Left renal pelvis (tissue), 4 donors: Measurements from ENCODE around the gene OPRL1. TPM values are rescaled to one million over a fixed set of nuclear protein-coding genes. Genes with fewer than 3 reads are reported as not detected.

Experiments
- DNase-seq, 4 donors: peaks; one replicate each; pipeline ENCODE4 v3.0.0-alpha.2; 2013; ENCODE audit warnings: low read depth in 4 of 4, low spot score in 3 of 4
- polyA plus RNA-seq, 4 donors: library from polyadenylated mRNA; unstranded; fragments of 120-200 nt; gene quantifications; one replicate each; pipeline ENCODE4 v1.2.1, GENCODE V29; 2013; ENCODE audit not compliant: insufficient read length in 4 of 4

Gene OPRL1
- polyA plus RNA-seq, 4 donors: 0.64 to 1.5 (median 1.2) TPM

DNA sequence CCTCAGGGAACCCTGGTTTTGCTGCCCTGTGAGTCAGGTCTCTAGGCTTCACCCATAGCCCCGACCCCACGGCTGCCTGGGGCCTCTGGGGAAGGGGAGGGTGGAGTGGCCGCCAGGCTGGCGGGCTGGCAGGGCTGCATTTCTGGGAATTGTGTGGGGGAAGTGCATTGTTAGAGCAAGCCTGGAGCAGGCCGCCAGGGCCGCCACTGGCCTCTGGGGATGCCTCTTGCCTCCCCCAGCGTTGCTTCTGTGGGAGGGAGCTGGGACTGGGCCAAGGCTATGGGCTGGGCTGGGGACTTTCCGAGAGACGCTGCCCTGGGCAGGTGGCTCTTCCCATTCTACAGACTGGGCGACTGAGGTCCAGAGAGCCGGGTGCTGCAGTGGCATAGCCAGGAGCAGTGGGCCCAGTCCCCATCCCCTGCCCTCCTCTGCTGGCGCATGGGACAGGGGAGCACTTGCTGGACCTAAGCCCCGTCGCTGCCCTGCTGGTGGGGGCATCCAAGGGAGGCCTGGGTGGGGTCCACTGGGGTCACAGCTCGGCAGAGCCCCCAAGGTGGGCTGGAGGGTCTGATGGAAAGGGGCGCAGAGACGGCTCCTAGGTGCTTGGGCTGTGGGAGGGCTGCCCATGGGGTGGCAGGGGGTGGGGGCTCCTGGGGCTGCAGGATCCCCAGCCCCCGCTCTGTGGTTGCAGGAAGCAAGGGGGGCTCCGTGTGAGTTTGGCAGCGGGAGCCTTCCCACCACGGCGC, 23.8 kb upstream of the OPRL1 start:
- DNase-seq: no peak

DNA sequence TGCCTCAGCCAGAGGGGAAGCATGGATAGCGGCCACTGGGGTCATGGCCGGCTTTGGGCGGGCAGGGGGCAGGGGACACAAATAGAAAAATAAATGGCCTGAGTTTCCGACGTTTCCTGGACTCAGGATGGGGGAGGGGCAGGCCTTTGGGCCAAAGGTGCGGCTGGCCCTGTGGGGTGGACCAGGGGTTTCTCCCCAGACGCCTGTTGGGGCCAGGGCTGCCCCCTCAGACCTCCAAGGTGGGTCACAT, 23.3 kb upstream of the OPRL1 start:
- DNase-seq: no peak

DNA sequence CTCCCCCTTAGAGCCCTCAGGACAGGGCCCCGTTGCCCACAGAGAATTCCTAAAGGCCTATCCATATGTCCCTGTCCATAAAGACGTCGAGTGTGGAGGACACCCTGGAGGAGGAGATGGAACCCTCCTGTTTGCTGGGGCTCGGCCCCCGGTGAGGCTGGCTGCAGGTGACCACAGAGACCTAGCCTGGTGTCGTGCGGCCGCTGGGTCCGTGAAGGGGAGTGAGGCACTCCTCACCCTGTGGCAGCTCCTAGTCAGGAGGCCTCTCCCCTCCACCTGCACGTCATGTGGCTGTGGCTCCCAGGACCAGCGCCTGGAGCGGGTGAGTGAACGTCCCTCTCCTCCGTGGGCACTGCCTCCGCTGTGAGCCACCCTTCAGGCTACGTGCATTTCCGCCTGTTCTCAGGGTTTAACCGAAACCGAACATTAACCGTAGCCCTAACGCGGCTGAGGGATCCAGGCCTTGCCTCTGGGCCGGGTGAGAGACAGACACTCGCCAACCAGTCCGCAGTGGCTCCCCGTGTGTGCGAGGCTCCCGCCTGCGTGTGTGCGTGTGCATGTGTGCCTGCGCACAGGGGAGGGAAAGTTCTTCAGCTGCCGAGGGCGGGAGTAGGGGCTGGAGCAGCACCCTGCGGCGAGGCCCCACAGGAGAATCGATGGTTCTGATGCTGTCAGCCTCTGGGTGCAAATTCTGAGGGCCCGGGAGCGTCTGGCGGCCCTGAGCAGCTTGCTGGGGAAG, 22.8 kb upstream of the OPRL1 start:
- DNase-seq: no peak

DNA sequence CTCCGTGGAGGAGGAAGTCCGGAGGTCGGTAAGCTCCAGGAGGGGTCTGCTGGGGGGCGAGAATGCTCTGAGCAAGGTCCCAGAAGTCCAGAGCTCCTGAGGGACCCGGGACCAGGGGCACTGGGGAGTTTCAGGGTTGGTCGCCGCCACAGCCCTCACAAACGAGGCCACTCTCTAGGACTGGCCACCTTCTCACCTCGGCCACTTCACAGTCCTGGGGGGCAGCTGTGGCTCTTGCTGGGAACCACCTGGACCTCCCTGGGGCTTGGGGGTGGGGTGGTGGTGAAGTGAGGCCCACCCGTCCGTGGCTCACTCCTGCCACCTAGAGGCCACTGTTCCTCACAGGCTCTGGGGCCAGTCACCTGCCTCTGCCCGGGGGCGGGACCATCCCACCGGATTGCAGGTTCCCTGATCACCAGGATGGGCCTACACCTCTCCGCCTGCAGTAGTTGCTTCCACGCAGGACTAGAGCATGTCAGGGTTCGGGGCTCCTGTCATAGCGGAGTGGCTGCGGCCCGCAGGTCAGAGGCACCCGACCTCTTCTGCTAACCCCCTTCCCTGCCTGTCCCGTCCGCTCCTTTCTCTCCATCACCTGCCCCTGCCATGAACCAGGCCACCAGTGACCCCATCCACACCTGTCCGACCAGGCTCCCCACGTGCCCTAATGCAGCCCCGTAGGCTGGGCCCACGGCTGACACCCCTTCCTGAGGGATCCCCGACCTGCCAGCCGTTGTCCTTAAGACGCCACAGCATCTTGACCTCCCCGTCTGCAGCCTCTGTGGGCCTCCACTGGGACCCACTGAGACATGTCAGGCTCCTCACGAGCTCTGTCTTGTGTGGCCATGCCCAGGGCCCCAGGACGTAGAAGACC, 22.0 kb upstream of the OPRL1 start:
- peak in 1 of 4 donors; percentile 50 for DNase-seq

DNA sequence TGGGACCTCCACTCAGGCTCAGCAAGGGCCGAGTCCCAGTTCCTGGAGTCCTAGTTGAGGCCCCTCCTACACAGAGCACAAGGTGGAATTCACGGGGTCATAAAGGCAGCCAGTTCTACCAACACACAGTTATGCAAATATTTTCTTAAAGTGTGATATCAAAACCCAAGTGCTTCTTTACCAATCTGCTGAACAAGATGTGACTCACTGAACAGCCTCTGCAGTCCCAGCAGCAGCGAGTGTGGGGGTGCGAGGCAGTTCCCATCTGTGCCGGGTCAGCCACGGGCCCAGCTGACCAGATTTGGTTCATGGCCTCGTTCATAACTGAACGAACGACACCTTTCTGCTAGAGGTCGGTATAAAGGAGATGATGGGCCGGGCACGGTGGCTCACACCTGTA, 21.3 kb upstream of the OPRL1 start:
- DNase-seq: no peak

DNA sequence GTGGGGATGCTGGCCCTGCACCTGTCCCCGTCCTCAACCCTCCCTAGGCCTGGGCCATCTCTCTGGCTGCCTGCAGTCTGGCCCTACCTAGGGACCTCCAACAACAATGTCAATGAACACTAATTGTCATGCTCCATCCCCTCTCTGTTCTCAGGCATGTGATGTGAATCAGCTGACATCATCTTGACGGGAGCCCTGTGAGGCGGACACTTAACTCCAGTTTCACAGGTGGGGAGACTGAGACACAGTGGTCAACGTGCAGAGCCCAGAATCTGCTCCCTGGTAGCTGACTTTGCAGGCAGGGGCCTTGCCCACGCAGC, 17.6 kb upstream of the OPRL1 start:
- no peak for DNase-seq

DNA sequence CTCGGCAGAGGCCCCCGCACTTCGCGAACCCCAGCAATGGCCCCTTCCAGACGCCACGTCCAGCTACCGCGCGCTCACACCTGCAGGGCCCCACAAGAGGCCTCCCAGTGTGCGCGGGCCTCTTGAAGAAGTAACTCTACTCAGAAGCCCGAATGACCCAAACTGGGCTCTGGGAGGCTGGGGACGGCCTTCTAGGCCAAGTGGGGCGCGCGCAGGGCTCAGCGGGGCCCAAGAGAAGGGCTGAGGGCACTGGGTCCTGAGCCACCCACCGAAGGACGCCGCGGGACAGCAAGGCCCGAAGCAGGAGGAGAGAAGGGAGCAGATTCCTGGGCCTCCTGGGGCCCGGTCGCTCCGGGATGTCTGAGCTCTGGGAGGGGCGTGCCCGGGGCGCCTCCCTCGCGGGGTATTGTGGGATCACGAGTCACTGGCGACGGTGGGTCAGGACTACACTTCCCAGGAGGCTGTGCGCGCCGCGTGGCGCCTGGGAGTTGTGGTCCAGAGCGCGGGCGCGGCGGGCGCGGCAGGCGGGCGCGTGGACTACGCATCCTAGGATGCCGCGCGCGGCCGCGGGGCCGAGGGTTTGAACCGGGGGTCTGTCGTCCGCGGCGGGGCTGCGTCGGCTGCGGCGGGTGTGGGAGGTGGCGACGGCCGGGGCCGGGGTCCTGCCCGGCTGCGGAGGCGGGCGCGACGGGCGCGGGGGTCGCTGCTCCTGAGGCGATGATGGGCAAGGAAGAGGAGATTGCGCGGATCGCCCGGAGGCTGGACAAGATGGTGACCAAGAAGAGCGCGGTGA, 17.1 kb upstream of the OPRL1 start, which contains the start of gene TCEA2:
Gene TCEA2 (plus strand): TSS at position 603 of the 793 bp plus-strand sequence. CDS start 115 bp downstream, at position 718.
- peak; percentile 89 to 94 (median 91) for DNase-seq

DNA sequence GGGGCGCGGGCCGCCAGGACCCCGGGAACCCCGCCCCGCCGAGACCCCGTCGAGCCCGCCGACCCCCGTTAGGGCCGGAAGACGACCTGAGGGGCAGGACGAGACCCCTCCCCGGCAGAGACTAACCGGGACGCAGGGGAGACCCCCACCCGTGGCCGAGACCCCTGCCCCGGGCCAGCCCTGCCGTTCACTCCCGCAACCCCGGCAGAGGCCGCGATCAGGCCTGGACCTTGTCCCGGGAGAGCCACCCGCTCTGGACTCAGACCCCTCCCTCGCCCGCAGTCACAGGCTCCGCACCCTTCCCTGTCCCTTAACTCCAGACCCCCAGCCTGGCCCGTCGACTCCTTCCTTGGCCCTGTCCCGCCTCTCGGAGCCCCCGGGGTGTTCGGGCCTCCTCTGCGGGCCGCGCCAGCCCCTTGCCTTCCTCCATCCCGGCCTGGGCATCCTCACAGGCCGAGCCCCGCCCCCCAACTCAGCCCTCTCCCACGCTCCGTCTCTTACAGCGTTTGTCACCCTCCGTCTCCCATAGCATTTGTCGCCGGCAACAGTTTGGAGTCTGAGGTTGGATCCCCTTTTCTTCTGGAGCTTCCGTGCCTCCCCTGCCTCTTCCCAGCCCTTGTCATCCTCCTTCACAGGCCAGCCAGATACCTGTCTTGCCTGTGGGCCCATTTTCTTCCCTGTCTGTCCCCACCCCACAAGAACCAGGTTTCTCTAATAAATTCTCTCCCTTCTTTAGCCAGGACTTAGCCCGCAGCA, 16.3 kb upstream of the OPRL1 start:
- no peak for DNase-seq

DNA sequence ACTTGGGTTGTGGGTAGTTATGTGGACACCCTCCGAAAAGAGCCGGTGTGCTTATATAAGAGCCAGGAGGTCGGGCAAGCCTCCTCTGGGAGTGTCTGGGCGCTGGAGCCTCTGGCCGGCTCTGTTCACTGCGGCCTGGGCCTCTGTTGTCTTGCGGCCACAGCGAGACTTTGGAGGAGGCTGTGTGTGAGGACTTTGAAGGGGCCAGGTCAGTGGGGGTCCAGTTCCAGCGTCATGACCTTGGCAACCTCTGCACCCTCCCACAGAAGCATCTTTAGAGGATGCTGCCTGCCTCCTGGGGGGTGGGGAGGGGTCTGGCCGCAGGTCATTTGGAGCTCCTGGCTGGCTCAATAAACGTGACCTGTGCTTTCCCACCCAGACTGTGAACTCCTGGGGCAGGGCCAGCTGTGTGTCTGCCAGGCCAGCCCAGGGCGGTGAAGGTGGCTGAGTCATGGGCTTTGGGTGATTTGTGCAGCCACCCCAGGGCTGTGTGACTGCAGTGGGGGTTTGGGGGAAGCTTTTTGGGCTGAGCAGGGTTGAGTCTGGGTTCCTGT, 15.7 kb upstream of the OPRL1 start:
- no peak for DNase-seq

DNA sequence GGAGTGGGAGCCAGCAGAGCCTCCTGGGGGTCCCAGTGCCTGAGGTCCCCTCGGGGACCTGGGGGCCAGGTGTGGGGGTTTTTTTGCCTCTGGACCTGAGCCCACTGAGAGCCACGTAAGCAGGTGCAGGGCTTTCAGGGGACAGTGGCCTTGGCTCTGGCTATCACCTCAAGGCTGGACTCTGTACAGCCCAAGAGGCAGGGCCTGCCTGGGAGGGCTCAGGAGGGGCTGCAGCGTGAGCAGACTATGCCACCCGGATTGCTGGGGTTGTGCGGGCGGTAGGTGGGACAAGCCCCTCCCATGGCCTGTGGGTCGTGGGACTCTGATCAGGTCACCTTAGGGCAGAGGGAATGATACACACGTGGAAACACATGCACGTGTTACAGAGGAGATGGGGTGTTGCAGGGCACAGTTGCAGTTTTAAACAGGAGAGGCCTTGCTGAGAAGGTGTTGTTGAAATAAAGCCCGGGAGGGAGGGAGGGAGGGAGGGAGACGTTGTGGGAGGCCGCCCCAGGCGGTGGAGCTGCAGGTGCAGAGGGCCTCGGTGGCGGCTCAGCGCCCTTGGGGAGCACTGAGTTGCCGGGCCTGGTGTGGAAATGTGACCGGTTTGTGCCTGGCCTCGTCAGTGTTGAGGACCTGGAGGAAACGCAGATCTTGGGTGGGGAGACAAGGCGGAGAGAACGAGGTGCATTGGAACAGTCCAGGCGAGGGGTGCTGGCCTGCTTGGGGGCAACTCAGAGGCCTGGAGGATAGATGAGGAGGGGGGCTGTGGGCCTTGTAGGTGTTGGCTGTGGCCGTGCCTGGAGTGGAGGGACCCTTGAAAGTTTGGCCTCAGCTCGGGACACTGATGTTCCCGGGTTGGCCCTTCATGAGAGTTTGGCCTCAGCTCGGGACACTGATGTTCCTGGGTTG, 14.6 kb upstream of the OPRL1 start:
- no peak for DNase-seq

DNA sequence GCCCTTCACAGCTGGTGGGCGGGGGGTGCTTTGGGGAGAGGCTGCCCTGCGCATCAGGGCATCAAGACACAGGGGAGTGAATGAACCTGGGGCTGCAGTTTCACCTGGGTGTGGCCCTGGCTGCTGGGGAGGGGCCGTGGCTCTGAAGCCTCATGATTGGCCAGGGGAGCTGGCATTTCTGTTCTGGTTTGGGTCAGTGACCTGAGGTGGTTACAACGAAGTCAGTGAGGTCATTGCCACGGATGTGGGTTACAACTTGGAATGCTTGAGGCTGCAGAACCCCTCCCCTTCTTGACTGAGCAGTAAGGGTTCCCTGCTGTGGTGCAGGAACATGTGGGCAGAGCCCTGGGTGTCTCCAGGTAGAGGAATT, 13.9 kb upstream of the OPRL1 start:
- DNase-seq: no peak

DNA sequence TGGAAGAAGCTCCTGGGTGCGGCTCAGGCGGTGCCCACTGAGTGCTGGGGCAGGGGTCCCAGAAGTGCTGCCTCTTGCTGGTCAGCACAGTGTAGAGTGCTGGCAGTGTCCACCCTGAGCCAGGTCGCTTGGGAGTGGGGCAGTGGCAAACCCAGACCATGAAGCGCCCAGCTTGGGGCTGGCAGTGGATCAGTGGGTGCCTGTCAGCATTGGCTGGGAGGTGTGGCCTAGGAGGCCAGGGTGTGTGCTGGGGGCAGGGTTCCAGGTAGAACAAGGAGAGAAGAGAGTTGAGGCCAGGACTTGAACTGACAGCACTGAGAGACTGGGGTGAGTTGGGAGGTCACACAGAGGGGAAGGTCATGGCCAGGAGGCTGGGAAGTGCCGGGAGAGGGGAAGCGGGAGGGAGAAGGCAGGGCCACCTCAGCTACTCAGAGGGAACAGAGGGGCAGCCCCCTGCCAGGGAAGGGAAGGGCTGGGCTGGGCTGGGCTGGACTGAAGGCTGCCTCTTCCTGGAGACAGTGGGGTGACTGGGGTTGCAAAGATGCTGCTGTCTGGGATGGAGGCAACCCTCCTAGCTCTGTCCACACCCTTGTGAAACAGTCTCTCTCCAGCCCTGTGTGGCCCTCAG, 12.8 kb upstream of the OPRL1 start:
- no peak for DNase-seq

DNA sequence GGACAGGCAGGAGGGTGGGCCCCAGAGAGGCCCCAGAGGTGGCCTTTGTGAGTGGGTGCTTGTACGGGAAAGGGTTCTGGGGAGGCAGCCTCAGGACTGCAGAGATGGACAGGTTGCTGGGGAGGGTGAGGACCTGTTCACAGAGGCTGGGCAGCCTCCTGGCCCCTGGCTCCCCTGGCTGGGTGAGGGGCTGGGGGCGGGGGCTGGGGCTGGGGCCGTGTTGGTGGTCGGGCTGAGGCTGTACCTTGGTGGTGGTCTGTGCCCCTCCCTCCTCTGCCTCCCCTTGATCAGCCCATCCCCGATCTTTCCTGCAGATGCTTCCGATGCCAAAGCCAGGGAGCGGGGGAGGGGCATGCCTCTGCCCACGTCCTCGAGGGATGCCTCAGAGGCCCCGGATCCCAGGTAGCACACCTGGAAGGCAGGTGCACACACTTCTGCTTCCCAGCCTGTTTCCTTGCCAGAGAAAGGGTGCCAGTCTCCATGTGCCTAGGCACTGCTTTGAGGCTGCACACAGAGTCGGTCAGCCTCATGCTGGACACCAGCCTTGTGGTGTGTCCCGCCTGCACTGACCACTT, 12.1 kb upstream of the OPRL1 start:
- DNase-seq: no peak

DNA sequence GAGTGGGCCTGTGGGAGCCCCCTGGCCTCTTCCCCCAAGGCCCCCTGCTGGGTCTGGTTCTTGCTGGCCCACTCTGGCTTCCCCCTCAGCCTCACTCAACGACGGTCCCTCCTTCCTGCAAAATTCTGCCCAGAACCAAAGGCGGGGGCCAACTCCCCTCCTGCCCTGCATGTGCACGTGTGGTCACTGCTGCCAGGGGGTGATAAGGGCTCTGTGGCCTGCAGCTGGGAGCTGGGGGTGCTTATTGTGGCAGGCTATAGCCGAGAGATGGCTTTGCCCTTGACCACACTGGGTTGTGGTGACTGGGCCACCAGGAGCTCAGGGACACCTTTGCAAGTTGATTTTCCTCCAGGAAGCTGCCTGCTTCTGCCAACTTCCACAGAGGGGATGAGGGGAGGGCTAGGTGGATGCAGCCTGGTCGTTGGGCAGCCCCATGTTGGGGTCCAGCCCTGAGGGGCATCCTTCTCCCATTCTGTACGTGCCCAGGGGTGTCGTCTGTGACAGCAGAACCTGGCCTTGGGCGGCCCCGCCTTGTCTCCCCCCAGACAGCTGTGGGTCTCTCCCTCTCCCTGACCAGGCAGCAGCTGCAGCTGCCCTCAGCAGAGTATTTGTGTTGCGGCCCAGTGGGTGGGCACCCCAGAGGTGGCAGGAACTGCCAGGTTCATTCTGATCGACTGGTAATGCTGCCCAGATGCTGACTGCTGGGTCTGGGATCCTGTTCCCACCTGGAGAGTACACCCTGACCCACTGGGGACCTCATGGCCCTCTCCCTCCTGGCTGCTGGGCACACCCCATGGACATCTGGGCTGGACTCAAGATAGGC, 11.3 kb upstream of the OPRL1 start:
- DNase-seq: no peak

DNA sequence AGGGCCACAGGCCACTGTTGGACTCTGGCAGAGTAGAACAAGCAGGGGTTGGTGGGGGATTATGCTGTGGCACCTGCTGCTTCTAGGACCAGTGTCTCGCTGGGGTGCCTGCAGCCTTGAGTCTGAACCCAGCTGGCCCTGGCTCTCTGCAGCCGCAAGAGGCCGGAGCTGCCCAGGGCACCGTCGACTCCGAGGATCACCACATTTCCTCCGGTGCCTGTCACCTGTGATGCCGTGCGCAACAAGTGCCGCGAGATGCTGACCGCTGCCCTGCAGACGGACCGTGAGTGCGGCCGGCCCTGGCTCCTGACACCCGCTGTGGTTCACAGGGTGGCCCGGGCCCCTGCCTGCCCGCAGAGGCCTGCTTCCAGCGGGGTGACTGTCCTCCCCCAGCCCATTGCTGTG, 10.7 kb upstream of the OPRL1 start:
- no peak for DNase-seq

DNA sequence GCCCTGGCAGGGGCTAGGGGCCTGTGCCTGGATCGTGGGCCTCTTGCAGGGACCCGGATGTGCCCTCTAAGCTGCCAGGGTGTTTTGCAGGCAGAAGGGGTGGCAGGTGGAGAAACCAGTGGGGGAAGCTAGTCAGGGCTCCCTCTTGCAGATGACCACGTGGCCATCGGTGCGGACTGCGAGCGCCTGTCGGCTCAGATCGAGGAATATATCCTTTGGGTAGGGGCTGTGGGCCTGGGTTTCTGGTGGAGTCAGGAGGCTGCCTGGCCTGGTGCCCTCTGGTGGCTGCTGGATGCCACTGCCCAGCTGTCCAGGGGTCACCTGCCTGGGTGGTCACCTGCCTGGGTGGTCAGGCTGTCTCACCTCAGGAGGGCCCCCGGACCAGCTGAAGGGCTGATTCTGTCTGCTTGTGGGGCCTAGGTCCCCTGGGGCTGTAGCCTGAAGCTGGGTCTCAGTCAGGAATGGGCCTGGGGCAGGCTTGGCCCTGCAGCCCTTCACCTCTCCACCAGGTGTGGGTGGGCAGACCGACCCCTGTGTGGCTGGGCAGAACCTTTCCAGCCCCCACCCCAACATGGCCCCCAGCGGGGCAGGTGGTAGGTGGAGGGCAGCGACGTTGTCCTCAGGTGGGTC, 10.2 kb upstream of the OPRL1 start:
- DNase-seq: no peak
